GM12873 (cell line): ENCODE data around the gene MYOM3.

Experiments
- CTCF ChIP-seq: IDR thresholded peaks from 2 replicates; pipeline ENCODE4 v1.5.1; 2012; ENCODE audit warnings: low read depth, mild to moderate bottlenecking, moderate library complexity, low read length, control low read depth; ENCODE audit not compliant: insufficient read depth; ENCODE audit errors: missing control alignments

Gene MYOM3

GRCh38 chr1:24100945-24101737 is 10.8 kb downstream of the MYOM3 start:
- no peak for TF ChIP-seq CTCF

DNA sequence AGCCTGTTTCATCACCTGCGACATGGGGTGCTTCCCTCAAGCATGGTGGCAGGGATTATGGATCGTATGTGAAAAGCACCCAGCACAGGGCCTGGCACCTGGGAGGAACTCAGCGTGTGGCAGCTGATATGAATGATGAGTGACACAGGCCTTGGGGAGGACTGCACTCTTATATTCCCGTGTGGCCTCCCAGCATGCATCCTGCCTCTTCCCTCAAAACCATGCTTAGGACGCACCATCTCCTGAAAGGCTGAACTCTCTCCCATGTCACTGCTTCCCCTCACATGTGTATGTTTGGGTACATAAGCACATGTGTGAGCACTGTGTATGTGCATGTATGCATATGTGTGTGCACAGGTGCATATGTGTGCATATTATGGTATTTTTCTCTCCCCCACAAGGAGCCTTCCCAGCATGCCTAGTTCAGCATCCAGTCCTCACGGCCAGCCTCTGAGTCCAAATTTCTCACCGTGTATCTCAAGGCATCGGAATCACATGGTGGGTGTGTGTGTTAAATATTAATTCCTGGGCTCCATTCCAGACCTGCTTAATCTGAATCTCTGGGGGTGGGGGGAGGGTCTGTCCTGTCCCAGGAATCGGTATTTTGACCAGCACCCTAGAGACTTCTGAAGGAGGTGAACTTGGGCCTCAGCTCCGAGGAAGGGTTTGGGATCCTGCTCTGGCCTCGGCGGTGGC is 12.8 kb downstream of the MYOM3 start:
- no peak for TF ChIP-seq CTCF

DNA sequence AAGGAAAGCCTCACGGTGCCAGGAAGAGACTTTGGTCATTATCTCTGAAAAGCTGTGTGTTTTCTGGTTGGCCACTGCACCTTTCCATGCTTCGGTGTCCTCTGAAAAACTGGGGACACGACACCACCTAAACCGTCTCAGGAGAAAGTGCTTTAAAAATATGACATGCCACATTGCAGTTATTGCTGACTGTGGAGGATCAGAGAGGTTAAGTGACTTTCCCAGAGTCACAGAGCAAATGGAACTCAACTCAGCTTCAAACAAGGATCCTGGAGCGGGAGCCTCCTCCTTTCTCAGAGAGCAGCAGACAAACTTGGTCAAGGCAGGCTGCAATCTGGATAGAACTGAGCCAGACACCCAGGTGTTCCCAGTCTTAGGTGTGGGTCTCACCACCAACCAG is 13.8 kb downstream of the MYOM3 start:
- no peak for TF ChIP-seq CTCF

- no peak for TF ChIP-seq CTCF
Observed at GRCh38 chr1:24097663-24098062, 14.3 kb downstream of the MYOM3 start.

DNA sequence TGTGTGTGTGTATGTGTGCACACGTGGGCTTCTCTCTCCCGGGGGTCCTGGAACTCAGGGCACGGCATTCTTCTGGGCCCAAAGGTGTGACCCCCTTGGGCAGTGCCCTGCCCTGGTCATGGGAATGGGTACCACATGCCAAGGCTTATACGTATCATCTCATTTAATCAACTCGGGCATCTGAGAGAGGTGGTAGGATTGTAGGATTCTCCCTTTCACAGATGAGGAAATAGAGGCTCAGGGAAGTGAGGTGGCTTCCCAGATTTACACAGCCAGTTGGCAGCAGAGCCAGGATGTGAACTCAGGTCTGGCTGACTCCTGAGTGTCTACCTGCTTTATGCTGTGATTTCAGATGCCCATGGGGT is 15.2 kb downstream of the MYOM3 start:
- TF ChIP-seq CTCF: no peak

- no peak for TF ChIP-seq CTCF
Observed at GRCh38 chr1:24096009-24096738, 15.8 kb downstream of the MYOM3 start.
